GM19463 (cell line): Measurements from ENCODE around the gene CDH23.

Experiments used
- ATAC-seq: cut with Tn5 transposase; IDR thresholded peaks from one replicate; pipeline ENCODE4 v1.9.1; 2021; ENCODE audit warnings: mild to moderate bottlenecking, moderate library complexity; ENCODE audit not compliant: unreplicated experiment

CDH23 gene

DNA sequence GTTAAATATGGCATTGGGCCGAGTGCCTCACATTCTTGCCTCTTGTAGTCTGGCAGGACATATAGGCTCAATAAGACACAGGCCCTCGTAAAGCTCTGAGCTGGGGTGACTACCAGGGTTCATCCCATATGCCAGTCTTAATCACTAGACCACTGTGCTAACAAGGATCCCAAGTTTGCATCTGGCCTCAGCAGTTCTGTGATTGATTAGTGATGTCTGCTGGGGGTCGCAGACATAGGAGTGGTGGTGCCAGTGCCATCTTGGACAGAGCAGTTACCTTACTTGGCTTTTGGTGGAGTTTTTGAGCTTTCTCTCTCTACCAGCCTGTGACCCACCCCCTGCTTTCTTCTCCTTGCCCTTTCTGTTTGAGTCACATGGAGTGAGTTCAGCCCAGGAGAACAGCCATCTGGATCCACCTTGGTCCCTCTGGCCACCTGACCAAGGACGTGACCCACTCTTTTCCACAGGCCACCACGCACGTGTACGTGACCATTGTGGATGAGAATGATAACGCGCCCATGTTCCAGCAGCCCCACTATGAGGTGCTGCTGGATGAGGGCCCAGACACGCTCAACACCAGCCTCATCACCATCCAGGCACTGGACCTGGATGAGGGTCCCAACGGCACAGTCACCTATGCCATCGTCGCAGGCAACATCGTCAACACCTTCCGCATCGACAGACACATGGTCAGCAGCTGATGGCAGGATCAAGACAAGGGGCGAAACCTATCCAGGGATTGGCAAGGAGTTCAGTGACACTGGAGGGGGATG lies 380.7 kb downstream of the CDH23 start:
- ATAC-seq, result no peak

DNA sequence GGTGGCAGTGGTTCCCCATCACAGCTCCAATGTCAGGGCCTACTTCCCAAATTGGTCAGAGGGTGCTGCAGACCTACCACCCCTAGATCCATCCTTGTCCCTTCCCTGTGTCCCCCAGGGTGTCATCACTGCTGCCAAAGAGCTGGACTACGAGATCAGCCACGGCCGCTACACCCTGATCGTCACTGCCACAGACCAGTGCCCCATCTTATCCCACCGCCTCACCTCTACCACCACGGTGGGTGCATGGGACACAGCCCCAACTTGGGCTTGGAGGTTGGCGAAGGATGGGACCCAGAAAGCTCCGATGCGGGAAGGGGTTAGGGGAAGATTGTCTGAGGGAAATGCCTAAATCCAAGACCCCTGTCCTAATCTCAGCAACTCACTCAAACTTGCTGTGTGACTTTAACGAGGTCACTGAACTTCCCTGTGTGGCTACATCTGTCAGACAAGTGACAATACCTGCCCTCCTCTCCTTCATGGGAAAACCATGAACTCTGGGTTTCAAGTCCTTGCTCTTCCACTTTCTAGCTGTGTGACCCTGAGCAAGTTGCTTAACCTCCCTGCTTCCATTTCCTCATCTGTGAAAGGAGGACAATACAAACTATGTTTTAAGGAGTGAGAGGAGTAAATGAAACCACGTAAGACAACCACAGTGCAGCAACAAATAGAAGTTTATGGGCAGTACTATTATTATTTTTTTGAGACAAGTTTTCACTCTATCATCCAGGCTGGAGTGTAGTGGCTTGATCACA lies 381.5 kb downstream of the CDH23 start:
- ATAC-seq, result no peak

GRCh38 chr10:71779641-71780040 lies 382.9 kb downstream of the CDH23 start:
- ATAC-seq, result no peak

GRCh38 chr10:71780156-71780555 lies 383.4 kb downstream of the CDH23 start:
- ATAC-seq, result no peak

DNA sequence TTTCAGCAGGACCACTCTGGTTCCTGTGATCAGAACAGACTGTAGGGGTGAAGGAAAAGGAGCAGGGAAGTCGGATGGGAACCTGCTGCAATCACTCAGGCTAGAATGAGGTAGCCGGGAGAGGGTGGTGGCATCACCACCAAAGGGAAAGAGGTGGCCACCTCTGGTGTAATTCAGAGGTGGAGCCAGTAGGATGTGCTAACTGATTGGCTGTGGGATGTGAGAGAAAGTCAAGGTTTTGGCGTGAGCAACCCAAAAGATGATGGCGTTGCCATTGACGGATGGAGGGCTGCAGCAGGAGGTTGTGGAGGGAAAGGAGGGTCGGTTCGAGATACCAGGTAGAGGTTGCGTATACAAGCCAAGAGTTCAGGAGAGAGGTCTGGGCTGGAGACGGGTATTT lies 384.0 kb downstream of the CDH23 start:
- no peak for ATAC-seq

GRCh38 chr10:71782221-71782916 lies 385.6 kb downstream of the CDH23 start:
- ATAC-seq, result no peak

DNA sequence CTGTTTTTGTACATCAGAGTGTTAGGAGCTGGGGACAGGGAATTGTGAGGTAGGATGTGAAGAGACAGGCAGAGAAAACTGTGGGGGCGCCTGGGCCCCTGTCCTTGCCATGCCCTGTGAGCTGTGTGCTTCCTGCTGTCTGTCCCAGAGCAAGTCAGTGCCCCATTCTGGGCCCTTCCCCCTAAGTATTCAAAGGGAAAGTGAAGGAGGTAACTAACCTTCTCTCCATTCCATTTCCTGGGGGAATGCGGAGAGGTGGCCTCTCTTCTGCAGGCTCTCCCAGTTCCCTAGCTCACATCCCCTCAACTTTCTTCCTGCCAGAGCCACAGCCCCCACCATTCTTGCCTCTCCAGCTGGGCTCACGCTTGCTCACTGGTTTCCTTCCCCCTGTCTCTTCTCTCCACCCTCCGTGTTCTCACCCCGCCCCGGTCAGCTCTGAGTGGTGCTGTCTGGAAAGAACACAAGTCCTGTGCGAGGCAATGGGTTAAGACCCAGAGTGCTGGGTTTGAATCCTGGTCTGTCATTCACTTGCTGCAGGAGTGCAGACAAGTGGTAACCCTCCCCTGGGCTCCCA lies 386.3 kb downstream of the CDH23 start:
- ATAC-seq, result no peak

DNA sequence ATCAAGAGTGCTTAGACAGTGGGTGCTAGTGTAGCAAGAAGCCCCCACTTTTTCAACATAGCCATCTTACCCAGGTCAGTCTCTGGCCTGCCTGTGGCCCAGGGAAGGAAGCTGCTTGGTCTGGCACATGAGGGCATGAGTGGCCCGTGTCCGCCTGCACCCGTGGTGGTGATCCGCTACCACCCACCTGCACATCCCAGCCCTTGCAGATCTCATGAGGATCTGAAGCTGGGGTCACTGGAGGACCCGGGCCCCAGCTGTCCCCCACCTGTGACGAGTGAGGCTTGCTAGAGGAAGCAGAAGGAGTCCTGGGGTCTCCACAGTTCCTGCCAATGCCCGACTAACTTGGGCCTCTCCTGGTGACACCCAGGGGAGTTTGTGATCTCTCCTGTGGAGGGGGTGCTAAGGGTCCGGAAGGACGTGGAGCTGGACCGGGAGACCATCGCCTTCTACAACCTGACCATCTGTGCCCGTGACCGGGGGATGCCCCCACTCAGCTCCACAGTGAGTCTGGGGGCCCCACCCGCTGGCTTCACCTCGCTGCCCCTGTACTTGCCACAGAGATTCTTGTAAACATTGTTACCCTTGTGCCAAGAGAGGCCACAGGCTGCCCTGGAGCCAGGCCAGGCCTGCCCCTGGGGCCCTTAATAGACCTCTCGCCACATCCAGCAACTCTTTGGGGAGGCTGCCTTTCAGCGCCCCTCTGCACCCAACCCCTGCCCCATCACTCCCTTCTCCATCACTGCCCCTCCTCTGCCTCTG lies 387.4 kb downstream of the CDH23 start:
- no peak for ATAC-seq

- ATAC-seq, result no peak
Measured at GRCh38 chr10:71784679-71785272, 388.1 kb downstream of the CDH23 start.

GRCh38 chr10:71788954-71789353 lies 392.2 kb downstream of the CDH23 start:
- ATAC-seq, result no peak

DNA sequence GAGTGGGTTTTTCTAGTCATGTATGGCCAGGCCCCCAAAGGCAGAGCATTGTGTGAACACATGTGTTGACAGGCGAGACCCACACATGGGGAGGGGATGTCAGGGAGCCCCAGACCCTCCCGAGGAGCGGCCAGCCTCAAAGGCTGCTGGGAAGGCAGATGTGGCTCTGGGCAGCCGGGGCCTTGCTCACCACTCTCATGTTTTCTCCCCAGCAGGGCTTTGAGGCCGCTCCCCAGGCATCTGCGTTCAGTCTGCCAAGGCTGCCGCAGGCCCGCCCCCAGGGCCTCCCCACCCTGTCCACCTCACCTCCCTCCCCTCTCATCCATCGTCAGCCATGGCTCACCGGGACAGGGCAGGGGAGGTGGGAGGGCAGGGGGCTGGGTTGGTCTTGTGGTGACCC lies 393.2 kb downstream of the CDH23 start:
- no peak for ATAC-seq

- no peak for ATAC-seq
Measured at GRCh38 chr10:71790749-71791440, 394.2 kb downstream of the CDH23 start.

DNA sequence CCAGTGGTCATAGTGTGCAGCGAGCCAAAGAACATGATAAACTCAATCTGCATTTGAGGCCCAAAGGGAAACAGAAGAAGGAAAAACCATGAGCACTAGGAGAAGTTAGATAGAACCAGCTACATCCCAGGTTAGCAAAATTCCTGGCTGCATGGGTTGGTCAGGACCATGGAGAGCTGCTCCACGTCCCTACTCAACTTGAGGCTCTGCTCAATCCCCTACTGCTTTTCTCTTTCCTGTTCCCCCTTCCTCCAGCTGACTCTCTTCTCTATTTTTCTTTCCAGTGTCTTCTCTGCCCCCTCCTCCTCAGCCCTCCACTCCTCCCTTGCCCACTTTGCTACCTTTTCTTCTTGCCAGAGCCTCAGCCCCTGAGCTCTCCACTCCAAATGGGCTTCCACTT lies 398.5 kb downstream of the CDH23 start:
- no peak for ATAC-seq

GRCh38 chr10:71796749-71797405 lies 400.2 kb downstream of the CDH23 start:
- no peak for ATAC-seq

DNA sequence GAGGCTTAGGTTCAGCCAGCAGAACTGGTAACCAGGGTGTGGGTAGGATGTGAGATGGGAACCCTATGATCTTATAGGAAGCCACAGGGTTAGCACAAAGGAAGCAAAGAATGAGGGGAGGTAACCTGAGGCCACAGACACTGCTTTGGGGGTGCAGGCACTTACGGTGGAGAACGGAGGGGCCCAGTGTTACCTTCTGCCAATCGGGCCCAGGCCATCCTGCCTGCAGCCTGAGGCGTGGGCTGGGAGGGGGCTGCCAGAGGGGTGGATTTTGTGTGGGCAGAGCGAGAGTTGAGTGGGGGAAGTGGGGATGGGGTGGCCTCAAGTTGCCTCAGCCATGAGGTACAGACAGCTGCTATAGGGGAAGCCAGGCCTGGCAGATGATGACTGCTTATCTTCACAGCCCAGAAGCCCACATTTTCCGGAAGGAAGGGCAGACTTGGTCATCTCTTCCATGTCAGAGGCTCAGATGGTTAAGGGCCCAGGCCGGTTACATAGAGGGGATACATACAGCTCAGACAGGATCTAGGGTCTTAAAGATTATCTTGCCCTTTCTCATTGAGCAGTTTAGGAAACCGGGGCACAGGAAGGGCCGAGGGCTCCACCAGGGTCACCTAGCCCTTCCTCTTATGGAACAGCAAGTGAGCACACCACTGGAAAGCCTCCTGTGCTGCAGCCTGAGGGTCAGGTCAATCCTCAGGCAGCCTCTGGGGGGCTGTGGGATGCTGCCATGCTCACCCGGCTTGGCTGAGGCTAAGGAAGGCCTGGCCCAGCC lies 401.0 kb downstream of the CDH23 start:
- no peak for ATAC-seq

- ATAC-seq, result no peak
Measured at GRCh38 chr10:71798308-71798624, 401.5 kb downstream of the CDH23 start.

DNA sequence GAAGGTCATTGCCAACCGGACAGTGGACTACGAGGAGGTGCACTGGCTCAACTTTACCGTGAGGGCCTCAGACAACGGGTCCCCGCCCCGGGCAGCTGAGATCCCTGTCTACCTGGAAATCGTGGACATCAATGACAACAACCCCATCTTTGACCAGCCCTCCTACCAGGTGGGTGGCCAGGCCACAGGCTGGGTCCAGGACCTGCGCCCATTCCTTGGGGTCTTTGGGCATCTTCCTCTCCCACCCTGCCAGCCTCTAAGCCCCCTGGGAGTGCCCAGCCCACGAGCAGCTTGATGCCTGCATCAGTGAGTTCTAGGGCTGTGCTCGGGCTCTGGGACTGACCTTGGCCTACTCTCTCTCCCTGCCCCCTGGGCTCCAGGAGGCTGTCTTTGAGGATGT lies 402.4 kb downstream of the CDH23 start:
- ATAC-seq, result no peak

DNA sequence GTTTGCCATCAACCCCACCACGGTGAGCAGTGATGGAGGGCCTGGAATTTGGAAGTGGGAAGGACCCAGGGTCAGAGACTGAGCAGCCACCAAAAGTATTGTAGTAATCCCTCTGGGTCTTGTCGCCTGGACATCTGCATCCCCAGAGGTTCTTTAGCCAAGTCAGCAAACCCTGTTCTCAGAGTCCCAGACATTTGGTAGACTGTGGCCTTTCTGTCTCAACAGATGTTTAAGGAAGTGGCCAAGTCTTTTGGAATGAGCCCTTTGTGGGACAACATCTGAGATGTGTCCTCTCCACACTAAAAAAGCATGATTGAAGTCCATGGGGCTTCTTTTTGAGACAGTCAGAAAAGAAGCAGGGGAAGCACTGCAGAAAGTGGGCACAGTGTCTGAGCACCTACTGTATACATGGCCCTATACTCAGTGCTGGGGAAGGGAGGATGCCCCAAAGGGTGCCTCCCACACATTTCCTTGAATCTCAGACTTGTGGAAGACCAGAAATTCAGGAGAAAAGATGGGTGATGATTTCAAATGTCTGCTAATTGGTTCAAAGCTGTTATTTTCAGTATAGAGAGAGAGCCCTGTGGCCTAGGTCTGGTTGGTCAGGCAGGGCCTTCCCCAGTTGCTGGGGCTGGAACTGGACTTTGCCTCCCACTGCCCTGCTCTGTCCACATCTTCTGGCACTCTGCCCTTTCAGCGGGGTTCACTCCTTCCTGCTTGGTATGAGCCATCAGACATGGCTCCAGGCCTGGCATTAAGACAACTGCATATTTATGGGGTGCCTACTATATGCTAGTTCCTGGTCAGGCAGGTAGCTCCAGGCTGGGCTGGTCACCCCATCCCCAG lies 403.1 kb downstream of the CDH23 start:
- no peak for ATAC-seq
